ENCODE data around the gene GPR25. TPM values are rescaled to one million over a fixed set of nuclear protein-coding genes. Genes with fewer than 3 reads are reported as not detected.

The GPR25 gene
- total RNA-seq, 1 donor from 2014 or later = 1.6 TPM

DNA sequence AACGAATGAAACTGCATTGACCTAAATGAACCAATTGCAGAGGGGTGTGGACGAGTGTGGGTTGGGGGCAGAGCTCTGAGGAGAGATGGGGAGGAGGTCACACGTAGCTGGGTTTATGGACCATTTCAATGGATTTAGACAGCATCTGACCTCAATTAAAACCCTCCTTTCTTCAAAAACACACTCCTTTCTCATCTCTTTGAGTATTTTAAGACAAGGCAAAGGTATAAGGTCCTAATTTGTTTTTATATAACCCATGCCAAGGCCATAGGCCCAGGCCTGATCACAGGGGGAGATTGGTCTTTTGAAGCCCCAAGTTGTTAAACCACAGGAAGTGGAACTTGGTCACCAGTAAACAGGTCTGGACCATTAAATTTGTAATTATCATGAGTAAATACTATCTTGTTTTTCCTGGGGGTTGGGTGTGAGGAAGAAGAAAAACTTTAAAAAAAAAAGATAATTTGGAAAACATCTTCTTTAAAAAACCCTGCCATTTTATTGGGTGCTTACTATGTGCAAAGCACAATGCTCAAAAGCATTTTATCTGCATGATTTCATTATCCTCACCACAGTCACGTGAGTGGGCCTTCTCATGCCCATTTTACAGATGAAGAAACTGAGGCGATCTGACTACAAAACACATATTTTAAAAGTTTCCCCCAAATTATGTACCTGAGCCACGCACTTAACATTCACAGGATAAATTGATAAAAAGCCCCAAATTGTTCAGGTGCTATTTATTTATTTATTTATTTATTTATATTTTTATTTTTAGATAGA lies 13.0 kb downstream of the GPR25 start:
- Mint-ChIP-seq H3K27ac (no peak overlapping the region), H3K36me3 (ENCODE audit: low read depth) (no peaks in the 10 kb centered on the region), H3K4me3 (no peak overlapping the region), H3K9me3 (no peaks in the 10 kb centered on the region), H3K4me1 (peaks cover 48% of the 10 kb centered on the region), H3K27me3 (no peaks in the 10 kb centered on the region)
- TF ChIP-seq, protein P1, sequence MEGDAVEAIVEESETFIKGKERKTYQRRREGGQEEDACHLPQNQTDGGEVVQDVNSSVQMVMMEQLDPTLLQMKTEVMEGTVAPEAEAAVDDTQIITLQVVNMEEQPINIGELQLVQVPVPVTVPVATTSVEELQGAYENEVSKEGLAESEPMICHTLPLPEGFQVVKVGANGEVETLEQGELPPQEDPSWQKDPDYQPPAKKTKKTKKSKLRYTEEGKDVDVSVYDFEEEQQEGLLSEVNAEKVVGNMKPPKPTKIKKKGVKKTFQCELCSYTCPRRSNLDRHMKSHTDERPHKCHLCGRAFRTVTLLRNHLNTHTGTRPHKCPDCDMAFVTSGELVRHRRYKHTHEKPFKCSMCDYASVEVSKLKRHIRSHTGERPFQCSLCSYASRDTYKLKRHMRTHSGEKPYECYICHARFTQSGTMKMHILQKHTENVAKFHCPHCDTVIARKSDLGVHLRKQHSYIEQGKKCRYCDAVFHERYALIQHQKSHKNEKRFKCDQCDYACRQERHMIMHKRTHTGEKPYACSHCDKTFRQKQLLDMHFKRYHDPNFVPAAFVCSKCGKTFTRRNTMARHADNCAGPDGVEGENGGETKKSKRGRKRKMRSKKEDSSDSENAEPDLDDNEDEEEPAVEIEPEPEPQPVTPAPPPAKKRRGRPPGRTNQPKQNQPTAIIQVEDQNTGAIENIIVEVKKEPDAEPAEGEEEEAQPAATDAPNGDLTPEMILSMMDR (IDR thresholded peaks at IDR 0.05) = no peak
- CTCF ChIA-PET = interaction anchor here (1.2 kb wide), 1 partner anchor 86 kb away, joined by 4 read pairs; no protein-coding TSS in a partner anchor
- ATAC-seq (ENCODE audit: low read depth) = no peak
- POLR2A ChIA-PET = no interaction called here
- DNase-seq = no peak
- intact Hi-C loops (cut with micrococcal nuclease) = no loop called here

DNA sequence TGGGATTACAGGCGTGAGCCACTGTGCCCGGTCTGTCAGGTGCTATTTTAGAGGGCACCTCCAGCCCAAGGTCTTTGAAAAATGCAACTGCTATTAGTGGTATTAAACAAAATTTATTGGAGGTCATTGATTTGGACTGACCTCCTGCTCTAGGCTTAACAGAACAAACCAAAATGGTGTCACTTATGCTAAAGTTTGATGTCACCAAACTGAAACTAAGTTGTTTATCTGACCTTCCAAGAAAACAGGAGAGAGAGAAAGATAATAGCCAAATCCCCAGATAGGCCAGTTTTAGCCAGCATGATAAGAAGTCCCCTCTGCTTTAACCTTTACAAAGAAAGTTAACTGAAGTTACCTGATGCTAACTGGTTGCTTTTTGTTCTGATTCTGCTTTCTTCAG lies 13.8 kb downstream of the GPR25 start:
- H3K4me3 Mint-ChIP-seq = no peak overlapping the region
- no peak for DNase-seq
- POLR2A ChIA-PET = interaction anchor here (0.5 kb wide), 1 partner anchor 20 kb away, joined by 6 read pairs; no protein-coding TSS in a partner anchor
- H3K4me1 Mint-ChIP-seq = peaks cover 52% of the 10 kb centered on the region
- no peaks in the 10 kb centered on the region for H3K36me3 Mint-ChIP-seq (ENCODE audit: low read depth)
- no peak for ATAC-seq (ENCODE audit: low read depth)
- TF ChIP-seq, protein P1 (IDR thresholded peaks at IDR 0.05) = no peak
- H3K9me3 Mint-ChIP-seq = no peaks in the 10 kb centered on the region
- CTCF ChIA-PET = interaction anchor here (1.2 kb wide), 1 partner anchor 85 kb away, joined by 4 read pairs; no protein-coding TSS in a partner anchor
- intact Hi-C loops (cut with micrococcal nuclease) = no loop called here
- H3K27me3 Mint-ChIP-seq = peaks cover 2% of the 10 kb centered on the region
- H3K27ac Mint-ChIP-seq = no peak overlapping the region

DNA sequence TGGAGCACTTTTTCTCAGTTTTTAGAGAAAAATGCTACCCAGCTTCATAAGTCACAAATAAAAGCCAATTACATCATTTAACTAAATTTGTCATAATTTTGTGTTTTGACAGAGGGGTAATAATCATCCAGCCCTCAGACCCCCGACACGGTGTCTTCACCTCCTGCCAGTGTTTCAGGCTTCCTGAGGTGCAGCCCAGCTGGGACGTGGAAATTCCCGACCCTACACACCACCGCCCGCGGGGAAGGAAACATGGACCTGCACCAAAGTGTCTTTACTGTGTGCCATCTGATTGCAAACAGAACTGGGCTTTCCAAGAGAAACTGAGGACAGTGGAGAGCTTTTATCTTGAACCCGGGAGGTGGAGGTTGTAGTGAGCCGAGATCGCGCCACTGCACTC lies 14.3 kb downstream of the GPR25 start:
- ATAC-seq (ENCODE audit: low read depth) = no peak
- Mint-ChIP-seq H3K9me3 (no peaks in the 10 kb centered on the region), H3K27me3 (peaks cover 2% of the 10 kb centered on the region), H3K4me1 (peaks cover 56% of the 10 kb centered on the region), H3K4me3 (no peak overlapping the region), H3K36me3 (ENCODE audit: low read depth) (no peaks in the 10 kb centered on the region), H3K27ac (no peak overlapping the region)
- POLR2A ChIA-PET = interaction anchor here (0.5 kb wide), 1 partner anchor 21 kb away, joined by 6 read pairs; no protein-coding TSS in a partner anchor
- intact Hi-C loops (cut with micrococcal nuclease) = no loop called here
- CTCF ChIA-PET = interaction anchor here (1.2 kb wide), 1 partner anchor 85 kb away, joined by 4 read pairs; no protein-coding TSS in a partner anchor
- DNase-seq = no peak
- TF ChIP-seq, protein P1 (IDR thresholded peaks at IDR 0.05) = no peak

DNA sequence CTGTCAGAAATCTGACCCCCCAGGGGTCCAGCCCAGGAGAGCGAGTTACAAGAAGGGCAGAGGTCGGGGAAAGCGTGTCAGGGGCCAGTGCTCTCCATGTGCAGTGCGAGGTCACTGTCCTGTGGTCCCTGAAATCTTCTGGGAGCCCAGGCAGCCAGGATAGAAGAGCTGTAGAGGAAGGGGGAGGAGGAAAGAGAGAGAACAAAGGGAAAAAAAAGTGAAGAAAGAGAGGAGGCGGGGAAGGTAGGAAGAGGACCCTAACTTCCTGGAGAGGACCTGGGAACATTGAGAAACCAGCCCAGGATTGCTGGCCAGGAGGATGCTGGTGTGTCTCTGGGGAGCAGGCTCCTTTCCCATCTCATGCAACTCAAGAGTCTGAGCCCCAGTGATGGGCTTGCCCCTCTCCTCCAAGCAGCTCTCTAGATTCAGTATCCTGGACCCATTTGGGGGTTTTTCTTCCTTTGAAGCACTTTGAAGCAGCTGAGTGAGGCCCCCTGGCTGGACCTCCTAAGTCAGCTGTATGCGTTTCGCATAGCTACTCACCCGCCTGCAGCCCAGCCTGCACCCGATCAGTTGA lies 15.1 kb downstream of the GPR25 start:
- no peaks in the 10 kb centered on the region for H3K36me3 Mint-ChIP-seq (ENCODE audit: low read depth)
- CTCF ChIA-PET = interaction anchor here (0.6 to 1.0 kb wide), 2 partner anchors 14 to 84 kb away, joined by 3 to 4 read pairs; no protein-coding TSS in a partner anchor
- no peak for DNase-seq
- H3K27me3 Mint-ChIP-seq = peaks cover 5% of the 10 kb centered on the region
- no peak for ATAC-seq (ENCODE audit: low read depth)
- intact Hi-C loops (cut with micrococcal nuclease) = loop anchor here (2.0 kb wide), 2 partner anchors 17 to 133 kb away; no protein-coding TSS in a partner anchor
- peak overlapping the region; percentile 70 for H3K27ac Mint-ChIP-seq
- peaks cover 58% of the 10 kb centered on the region for H3K4me1 Mint-ChIP-seq
- H3K9me3 Mint-ChIP-seq = no peaks in the 10 kb centered on the region
- POLR2A ChIA-PET = interaction anchor here (0.5 to 1.9 kb wide), 6 partner anchors 10 to 267 kb away, joined by 3 to 17 read pairs (median 7); partner anchors contain the start of genes GPR25 and TMEM9
- H3K4me3 Mint-ChIP-seq = peak overlapping the region; percentile 47
- TF ChIP-seq, protein P1 (IDR thresholded peaks at IDR 0.05) = no peak

Measured in activated B cell treated with CpG ODN at 0.5 μM for 24 hours (primary cell).